IMR-90 (cell line): Measurements from ENCODE around the gene IL17REL.

Source experiments
- FOS ChIP-seq: fragments of 150-350 bp; IDR thresholded peaks from 2 replicates; pipeline ENCODE4 v1.6.1; 2016; ENCODE audit warnings: low read depth, low read length
- MAFK ChIP-seq: IDR thresholded peaks from 2 replicates; pipeline ENCODE4 v1.6.1; 2012; ENCODE audit warnings: low read depth, low read length, improper control_type of control experiment
- MXI1 ChIP-seq: IDR thresholded peaks from 2 replicates; pipeline ENCODE4 v1.6.1; 2012; ENCODE audit warnings: low read depth, mild to moderate bottlenecking, low read length, moderate library complexity, borderline replicate concordance
- NFE2L2 ChIP-seq: fragments of 150-350 bp; IDR thresholded peaks from 2 replicates; pipeline ENCODE4 v1.6.1; 2016; ENCODE audit warnings: low read depth, mild to moderate bottlenecking, low read length
- POLR2A ChIP-seq: IDR thresholded peaks from 2 replicates; pipeline ENCODE4 v1.6.1; 2012; ENCODE audit warnings: mild to moderate bottlenecking, low read depth, low read length
- RAD21 ChIP-seq: IDR thresholded peaks from 2 replicates; pipeline ENCODE4 v1.6.1; 2012; ENCODE audit warnings: low read length, improper control_type of control experiment
- RCOR1 ChIP-seq: IDR thresholded peaks from 2 replicates; pipeline ENCODE4 v1.6.1; 2012; ENCODE audit warnings: mild to moderate bottlenecking, low read length, improper control_type of control experiment; ENCODE audit not compliant: insufficient replicate concordance
- RFX5 ChIP-seq: IDR thresholded peaks from 2 replicates; pipeline ENCODE4 v1.8.0; 2012; ENCODE audit warnings: low read depth, mild to moderate bottlenecking, low read length, moderate library complexity
- TF ChIP-seq, protein P1 (sequence below): conservative IDR thresholded peaks from 2 replicates; pipeline ENCODE4 v1.5.1; 2012; ENCODE audit warnings: mild to moderate bottlenecking, low read depth, low read length, improper control_type of control experiment

- TF ChIP-seq RCOR1 (no peak), MAFK (no peak), POLR2A (no peak), RAD21 (no peak), RFX5 (no peak), NFE2L2 (no peak), FOS (no peak), MXI1 (no peak)
- TF ChIP-seq, protein P1, sequence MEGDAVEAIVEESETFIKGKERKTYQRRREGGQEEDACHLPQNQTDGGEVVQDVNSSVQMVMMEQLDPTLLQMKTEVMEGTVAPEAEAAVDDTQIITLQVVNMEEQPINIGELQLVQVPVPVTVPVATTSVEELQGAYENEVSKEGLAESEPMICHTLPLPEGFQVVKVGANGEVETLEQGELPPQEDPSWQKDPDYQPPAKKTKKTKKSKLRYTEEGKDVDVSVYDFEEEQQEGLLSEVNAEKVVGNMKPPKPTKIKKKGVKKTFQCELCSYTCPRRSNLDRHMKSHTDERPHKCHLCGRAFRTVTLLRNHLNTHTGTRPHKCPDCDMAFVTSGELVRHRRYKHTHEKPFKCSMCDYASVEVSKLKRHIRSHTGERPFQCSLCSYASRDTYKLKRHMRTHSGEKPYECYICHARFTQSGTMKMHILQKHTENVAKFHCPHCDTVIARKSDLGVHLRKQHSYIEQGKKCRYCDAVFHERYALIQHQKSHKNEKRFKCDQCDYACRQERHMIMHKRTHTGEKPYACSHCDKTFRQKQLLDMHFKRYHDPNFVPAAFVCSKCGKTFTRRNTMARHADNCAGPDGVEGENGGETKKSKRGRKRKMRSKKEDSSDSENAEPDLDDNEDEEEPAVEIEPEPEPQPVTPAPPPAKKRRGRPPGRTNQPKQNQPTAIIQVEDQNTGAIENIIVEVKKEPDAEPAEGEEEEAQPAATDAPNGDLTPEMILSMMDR: no peak
Observed at GRCh38 chr22:49977578-49977977, 35.0 kb downstream of the IL17REL start.
